ENCODE results near the gene TMEM252.

The TMEM252 gene

DNA sequence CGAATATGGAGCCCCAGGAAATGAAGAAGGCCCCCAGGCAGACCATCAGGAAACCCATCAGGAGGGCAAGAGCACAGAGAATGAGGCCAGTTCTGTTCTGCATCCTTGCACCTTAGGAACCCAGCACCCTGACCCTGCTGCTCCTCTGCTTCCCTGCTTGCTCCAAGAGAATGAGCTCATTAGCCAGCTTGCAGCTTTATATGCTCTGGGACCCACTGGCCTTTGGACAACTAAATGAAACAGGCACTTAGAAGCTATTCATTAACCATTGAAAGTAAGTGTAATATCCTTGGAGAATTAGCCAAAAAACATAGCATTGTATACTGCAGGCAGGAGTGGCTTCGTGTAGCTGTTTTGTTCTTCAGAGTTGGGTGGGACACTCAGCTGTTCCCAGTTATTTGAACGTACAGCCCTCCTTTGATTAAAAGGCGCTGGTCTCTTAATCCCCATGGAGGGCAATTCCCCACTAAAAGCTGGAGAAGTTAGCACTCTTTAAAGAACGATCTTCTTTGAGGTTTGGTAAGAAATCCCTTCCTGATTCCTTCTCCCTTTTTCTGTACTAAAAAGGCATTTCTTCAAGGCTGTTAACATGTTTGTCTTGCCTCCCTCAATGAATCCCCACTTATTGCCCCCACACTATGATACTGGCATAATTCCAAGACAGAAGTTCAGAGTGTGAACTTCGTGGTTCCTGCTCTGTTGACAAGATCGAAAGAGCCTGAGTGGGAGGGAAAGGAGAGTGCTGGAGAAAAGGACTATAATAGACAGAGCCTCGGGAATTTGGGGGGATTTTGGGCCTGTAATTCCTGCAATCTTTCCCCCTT is at the start of gene TMEM252:
Gene TMEM252, minus strand, starts transcription at position 172 of the 824 bp plus-strand sequence. Its CDS starts 69 bp downstream, at position 103.
- DNase-seq = no peak

DNA sequence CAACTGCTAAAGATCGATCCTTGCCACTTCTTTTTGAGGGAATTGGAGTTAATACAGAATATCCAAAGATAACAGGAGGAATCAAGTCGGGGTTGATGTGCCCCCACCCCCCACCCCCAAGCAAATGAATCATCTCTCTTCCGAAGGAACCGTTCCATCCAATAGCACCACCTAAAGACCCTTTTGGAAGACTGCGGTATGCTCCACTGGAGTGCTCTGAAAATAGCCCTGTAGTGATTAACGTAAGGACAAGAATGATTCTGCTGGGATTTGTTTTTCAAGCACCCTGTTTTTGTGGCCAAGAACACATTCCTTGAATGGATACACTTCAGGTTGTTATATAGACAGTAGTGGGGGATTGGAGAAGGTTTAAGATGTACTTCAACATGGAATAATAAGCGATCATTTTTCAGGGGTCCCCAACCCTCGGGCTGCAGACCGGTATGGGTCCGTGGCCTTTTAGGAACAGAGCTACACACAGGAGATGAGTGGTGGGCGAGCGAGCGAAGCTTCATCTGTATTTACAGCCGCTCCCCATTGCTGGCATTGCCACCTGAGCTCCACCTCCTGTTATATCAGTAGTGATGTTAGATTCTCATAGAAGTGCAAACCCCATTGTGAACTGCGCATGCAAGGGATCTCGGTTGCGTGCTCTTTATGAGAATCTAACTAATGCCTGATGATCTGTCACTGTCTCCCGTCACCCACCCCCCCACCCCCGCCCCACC is 44.5 kb upstream of the TMEM252 start:
- no peak for DNase-seq

DNA sequence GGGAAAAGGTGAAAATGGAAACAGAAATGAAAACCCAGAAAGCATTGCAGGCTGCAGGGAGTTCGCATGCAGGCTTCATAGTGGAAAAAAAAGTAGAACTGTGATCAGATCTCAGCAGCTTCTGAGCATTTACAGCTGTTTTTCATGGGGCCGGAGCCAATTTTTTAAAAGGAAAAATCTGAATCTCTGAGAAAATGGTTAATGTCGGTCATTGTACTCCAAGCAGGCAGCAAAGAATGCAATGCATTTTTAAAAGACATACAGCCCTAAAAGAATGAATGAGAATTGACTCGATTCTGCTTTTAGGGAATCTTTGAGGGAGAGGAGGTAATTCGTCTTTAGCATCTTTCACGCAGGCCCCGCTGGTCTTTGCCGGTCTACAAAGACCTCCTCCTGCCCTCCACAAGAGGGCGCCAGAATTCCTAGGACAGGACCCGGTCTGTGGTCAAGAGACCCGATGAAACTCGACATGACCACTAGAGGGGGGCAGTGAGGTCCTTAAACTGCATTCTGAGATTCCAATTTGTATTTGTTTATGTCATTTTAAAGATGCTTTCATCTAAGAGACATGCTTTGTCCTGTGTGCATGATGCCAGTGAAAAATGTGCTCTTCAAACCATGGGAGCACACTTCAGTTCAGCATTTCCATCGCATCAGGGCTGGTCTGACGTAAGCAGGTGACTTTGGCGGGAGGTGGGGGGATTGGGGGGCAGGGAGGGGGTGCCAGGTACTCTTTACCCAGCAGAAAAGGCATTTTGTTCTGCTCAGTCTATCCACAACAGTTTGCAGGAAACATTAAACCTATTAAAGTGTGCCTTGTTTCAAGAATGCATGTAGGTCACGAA is 43.7 kb upstream of the TMEM252 start:
- peak; percentile 48 for DNase-seq

DNA sequence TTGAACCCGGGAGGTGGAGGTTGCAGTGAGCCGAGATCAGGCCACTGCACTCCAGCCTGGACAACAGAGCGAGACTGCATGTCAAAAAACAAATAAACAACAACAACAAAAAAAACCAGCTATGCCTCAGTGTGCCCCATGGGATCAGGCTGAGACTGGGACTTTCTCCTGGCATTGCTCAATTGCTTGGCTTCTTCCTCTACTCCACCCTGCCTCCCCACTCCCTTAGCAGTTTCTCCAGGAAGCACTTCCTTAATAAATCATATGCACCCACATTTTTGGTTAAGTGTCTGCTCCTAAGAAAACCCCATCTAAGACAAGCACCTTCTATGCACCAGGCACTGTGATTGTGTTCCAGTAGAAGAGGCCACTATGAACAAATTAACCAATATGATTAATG is 41.0 kb upstream of the TMEM252 start:
- no peak for DNase-seq

GRCh38 chr9:68577774-68578591 is 37.3 kb upstream of the TMEM252 start:
- no peak for DNase-seq

GRCh38 chr9:68575817-68576216 is 35.1 kb upstream of the TMEM252 start:
- no peak for DNase-seq

GRCh38 chr9:68574150-68574549 is 33.5 kb upstream of the TMEM252 start:
- no peak for DNase-seq

DNA sequence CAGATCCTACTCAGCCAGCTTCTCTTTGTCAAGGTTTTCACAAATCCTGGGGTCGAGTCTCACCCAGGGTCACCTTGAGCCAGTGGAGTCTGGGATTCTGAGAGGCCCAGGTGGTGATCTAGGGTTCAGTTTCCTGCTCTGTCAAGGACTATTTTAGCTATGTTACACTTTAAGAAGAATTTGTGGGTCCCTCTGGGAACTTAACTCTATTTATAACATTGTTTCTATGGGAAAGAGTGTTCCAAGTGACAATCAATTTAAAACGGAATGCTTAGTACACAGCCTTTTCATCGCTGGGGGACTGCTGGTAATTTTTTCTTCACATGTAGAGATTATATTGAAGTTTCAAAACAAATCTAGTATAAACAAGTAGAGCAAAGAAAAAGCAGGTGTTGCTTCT is 26.9 kb upstream of the TMEM252 start:
- DNase-seq = no peak

DNA sequence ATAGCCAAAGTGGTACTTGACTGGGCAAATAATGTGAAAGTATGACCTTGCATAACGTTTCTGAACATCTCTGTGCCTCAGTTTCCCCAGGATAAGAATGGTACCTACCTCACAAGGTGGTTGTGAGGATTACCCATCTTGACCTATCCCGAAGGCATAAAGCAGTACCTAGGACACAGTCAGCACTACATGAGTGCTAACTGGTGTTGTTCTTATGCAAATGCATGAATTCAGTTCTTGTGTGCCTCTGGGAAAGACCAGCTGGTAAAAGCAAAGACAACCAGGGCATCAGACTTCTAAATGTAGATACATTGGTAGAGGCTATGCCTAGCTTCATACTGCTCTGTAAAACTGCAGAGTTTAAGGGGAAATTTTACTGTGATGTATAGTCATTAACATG is 21.8 kb upstream of the TMEM252 start:
- DNase-seq = no peak

GRCh38 chr9:68560071-68560844 is 19.6 kb upstream of the TMEM252 start:
- peak; percentile 26 for DNase-seq

GRCh38 chr9:68558545-68558944 is 17.9 kb upstream of the TMEM252 start:
- DNase-seq = no peak

GRCh38 chr9:68555437-68556150 is 14.9 kb upstream of the TMEM252 start:
- no peak for DNase-seq

- DNase-seq = no peak
These were observed 12.2 kb upstream of the TMEM252 start for GRCh38 chr9:68552700-68553476.

DNA sequence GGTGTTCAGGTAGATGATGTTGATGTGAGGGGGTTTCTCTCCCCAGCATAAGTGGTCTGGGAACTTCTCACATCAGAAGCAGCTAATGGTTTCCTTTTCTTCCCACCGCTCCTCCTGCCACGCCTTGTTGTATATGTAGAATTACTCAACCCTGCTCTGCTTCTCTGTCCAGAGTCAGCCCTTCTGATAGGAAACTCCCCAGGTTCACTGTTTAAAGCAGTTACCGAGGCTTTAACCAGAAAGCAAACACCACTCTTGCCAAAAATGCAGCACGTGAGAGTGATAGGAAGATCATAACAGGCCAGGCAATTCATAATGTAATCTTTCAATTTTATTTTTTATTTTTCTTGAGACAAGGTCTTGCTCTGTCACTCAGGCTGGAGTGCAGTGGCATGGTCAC is 10.5 kb upstream of the TMEM252 start:
- no peak for DNase-seq

DNA sequence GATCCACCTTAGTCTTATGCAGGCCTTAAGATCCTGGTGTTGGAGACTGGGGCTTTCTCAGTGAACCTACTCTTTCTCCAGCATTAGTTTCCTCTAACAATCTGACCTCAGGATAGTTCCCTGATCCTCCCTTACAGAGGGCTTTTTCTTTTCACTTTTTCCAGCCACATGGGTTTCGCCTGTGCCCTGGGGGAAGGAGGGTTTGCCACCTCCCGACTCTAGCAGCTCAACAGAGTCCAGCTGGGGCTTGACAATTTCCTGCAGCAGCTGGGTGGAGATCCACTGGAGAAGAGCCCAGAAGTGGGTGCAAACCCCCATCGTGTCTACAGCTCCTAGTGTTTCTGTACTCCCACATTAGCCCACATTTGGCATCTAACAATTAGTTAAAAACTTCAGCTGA is 7.6 kb upstream of the TMEM252 start:
- no peak for DNase-seq

DNA sequence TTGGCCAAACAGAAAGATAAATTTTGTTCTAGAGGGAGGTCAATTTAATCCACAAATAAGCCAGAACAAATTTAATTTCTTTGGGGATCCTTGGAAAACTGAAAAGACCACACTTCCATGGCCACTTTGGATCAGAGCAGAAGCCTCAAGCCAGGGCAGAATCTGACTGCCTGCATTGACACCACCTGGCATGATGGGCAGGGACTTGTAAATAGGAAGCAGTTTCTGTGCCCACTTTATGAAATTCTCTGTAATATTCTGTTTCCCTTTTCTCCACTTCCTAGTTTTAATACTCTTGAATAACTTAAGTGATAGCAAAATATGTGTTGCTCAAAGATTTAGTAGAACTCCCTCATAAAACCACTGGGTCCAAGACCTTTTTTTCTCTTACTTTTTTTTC is 6.7 kb upstream of the TMEM252 start:
- DNase-seq = no peak

GRCh38 chr9:68546596-68547390 is 6.1 kb upstream of the TMEM252 start:
- no peak for DNase-seq

- DNase-seq = no peak
These were observed 4.5 kb upstream of the TMEM252 start for GRCh38 chr9:68545033-68545705.

GRCh38 chr9:68541568-68541967 is 885 bp upstream of the TMEM252 start:
- DNase-seq = no peak
